Activated CD8-positive, alpha-beta memory T cell treated with anti-CD3 and anti-CD28 coated beads, Interleukin-2, amount 10 ng/mL, durations not matched to agents 7 days and 5 days (primary cell): ENCODE results near the gene RNASE8. TPM values are rescaled to one million over a fixed set of nuclear protein-coding genes. Genes with fewer than 3 reads are reported as not detected.
A peak's percentile ranks its signal among the peaks of the same experiment; 100 is the strongest.

Experiments
- ATAC-seq: fragments of 150-1000 bp; cut with Tn5 transposase; one replicate; pipeline ENCODE4 v1.10.0; 2021; ENCODE audit warnings: moderate library complexity
- CTCF ChIA-PET: fragments of 350-600 bp; sonication (Branson Sonifier 250); formaldehyde crosslinking; loops from one replicate; lab custom pipeline; 2021; ENCODE audit warnings: antibody characterized with exemption; lab: Charles Lee
- DNase-seq: peaks from one replicate; pipeline ENCODE4 v3.0.0-alpha.2; 2020
- H3K27ac Mint-ChIP-seq: one replicate; pipeline ENCODE4 v1.8.0; 2021; ENCODE audit warnings: mild to moderate bottlenecking, mixed read lengths
- H3K27me3 Mint-ChIP-seq: one replicate; pipeline ENCODE4 v1.8.0; 2021; ENCODE audit warnings: mixed read lengths
- H3K36me3 Mint-ChIP-seq: one replicate; pipeline ENCODE4 v1.8.0; 2021; ENCODE audit warnings: mild to moderate bottlenecking, mixed read lengths
- H3K4me1 Mint-ChIP-seq: one replicate; pipeline ENCODE4 v1.8.0; 2021; ENCODE audit warnings: mixed read lengths
- H3K4me3 Mint-ChIP-seq: one replicate; pipeline ENCODE4 v1.8.0; 2021; ENCODE audit warnings: mild to moderate bottlenecking, moderate library complexity, mixed read lengths
- H3K9me3 Mint-ChIP-seq: one replicate; pipeline ENCODE4 v1.8.0; 2022; ENCODE audit warnings: low read depth, mixed read lengths
- total RNA-seq, 2 experiments: library from RNA; stranded (reverse); gene quantifications; one replicate each; pipeline ENCODE4 v1.2.3, GENCODE V29; 2021

Gene RNASE8
- total RNA-seq, 2 experiments from 2014 or later, result not detected

GRCh38 chr14:21061347-21061668 lies 3.7 kb downstream of the RNASE8 start:
- Mint-ChIP-seq H3K27ac (no peak overlapping the region), H3K36me3 (no peaks in the 10 kb centered on the region), H3K9me3 (no peaks in the 10 kb centered on the region), H3K27me3 (peaks cover 57% of the 10 kb centered on the region), H3K4me1 (peaks cover 5% of the 10 kb centered on the region), H3K4me3 (no peak overlapping the region)
- DNase-seq (no peak), ATAC-seq (no peak)
- CTCF ChIA-PET, result interaction anchor here (0.6 to 1.7 kb wide), 6 partner anchors 17 to 43 kb away, joined by 3 to 6 read pairs (median 3); no protein-coding TSS in a partner anchor

DNA sequence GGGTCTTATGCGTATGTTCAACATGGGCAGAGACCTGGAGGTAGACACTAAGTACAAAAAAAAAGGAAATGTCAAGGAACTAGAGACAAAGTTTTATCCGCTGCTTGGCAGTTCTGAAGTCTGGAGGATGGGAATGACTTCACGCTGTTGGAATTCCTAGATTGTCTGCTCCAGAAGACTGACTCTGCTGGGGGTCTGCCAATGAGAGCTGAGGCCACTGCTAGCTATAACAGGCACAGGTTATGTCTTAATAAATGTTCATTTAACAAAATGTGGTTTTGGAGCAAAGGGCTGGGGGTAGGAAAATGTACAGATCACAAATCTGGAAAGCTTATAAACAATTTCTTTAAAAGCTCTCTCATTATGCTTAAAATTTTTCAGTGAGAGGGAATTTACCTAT lies 5.9 kb downstream of the RNASE8 start:
- H3K4me3 Mint-ChIP-seq, result no peak overlapping the region
- no peaks in the 10 kb centered on the region for H3K9me3 Mint-ChIP-seq
- CTCF ChIA-PET, result interaction anchor here (0.7 to 1.5 kb wide), 3 partner anchors 36 to 48 kb away, joined by 3 to 4 read pairs (median 3); no protein-coding TSS in a partner anchor
- peaks cover 76% of the 10 kb centered on the region for H3K27me3 Mint-ChIP-seq
- no peak overlapping the region for H3K27ac Mint-ChIP-seq
- H3K4me1 Mint-ChIP-seq, result peaks cover 2% of the 10 kb centered on the region
- DNase-seq (no peak), ATAC-seq (no peak)
- no peaks in the 10 kb centered on the region for H3K36me3 Mint-ChIP-seq

DNA sequence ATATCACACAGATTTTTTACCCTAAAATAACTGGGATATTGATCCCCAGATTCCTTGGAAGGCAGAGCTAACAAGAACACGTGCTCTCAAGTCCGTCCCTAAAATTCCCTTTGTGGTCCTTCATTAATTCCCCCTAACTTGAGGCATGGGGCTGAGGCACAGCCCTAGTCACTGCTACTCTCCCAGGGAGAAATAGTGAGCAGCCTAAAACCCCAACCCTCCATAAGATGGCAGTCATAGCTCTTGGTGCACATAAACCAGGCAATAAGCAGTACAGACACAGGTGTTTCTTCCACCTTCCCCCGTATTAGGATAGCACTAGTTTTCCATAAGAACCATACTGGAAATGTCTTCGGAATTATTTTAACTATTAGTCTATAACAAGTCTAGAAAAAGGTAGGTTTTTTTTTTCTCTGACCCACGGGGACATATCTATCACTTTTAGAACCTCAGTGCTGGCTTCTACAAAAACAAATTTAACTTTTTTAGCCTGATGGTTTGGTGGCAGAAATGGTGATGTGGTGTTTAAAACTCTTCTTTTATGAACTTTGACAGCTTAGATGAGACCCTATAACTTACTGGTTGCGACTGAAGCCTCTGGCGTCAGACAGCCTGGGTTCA lies 9.4 kb downstream of the RNASE8 start:
- Mint-ChIP-seq H3K27ac (no peak overlapping the region), H3K36me3 (no peaks in the 10 kb centered on the region), H3K4me3 (no peak overlapping the region), H3K4me1 (peaks cover 29% of the 10 kb centered on the region), H3K9me3 (no peaks in the 10 kb centered on the region), H3K27me3 (peaks cover 90% of the 10 kb centered on the region)
- CTCF ChIA-PET, result interaction anchor here (1.2 to 5.0 kb wide), 13 partner anchors 10 to 188 kb away, joined by 3 to 109 read pairs (median 12); partner anchors contain the start of gene TMEM253
- ATAC-seq, result no peak
- no peak for DNase-seq

- Mint-ChIP-seq H3K9me3 (no peaks in the 10 kb centered on the region), H3K4me3 (no peak overlapping the region), H3K27me3 (peaks cover 89% of the 10 kb centered on the region), H3K36me3 (no peaks in the 10 kb centered on the region), H3K4me1 (peaks cover 31% of the 10 kb centered on the region), H3K27ac (no peak overlapping the region)
- CTCF ChIA-PET, result interaction anchor here (1.0 to 5.0 kb wide), 20 partner anchors 12 to 186 kb away, joined by 3 to 109 read pairs (median 5); partner anchors contain the start of genes TMEM253 and ZNF219
- DNase-seq (peak; percentile 64), ATAC-seq (peak; percentile 62)
Observed at GRCh38 chr14:21068521-21069387, 11.1 kb downstream of the RNASE8 start.

GRCh38 chr14:21069388-21070082 lies 11.9 kb downstream of the RNASE8 start:
- DNase-seq (no peak), ATAC-seq (no peak)
- no peaks in the 10 kb centered on the region for H3K36me3 Mint-ChIP-seq
- CTCF ChIA-PET, result interaction anchor here (1.0 to 5.9 kb wide), 16 partner anchors 18 to 92 kb away, joined by 3 to 109 read pairs (median 16); partner anchors contain the start of genes TMEM253 and ZNF219
- H3K27ac Mint-ChIP-seq, result no peak overlapping the region
- peaks cover 84% of the 10 kb centered on the region for H3K27me3 Mint-ChIP-seq
- H3K4me3 Mint-ChIP-seq, result peak overlapping the region; percentile 47
- no peaks in the 10 kb centered on the region for H3K9me3 Mint-ChIP-seq
- peaks cover 31% of the 10 kb centered on the region for H3K4me1 Mint-ChIP-seq

- Mint-ChIP-seq H3K9me3 (no peaks in the 10 kb centered on the region), H3K27me3 (peaks cover 78% of the 10 kb centered on the region), H3K4me3 (peak within 1 kb of the TSS; percentile 62), H3K27ac (no peak within 1 kb of the TSS), H3K36me3 (no peaks in the 10 kb centered on the region), H3K4me1 (peaks cover 31% of the 10 kb centered on the region)
- ATAC-seq, result peak; percentile 13
- DNase-seq, result no peak
- CTCF ChIA-PET, result interaction anchor here (0.8 to 5.9 kb wide), 9 partner anchors 18 to 92 kb away, joined by 3 to 74 read pairs (median 6); no protein-coding TSS in a partner anchor
Observed at GRCh38 chr14:21070083-21070609, 12.5 kb downstream of the RNASE8 start, which contains the start of gene ARHGEF40. ARHGEF40 (plus strand) TSS chr14:21070304; CDS start chr14:21070397, 93 bp downstream.

DNA sequence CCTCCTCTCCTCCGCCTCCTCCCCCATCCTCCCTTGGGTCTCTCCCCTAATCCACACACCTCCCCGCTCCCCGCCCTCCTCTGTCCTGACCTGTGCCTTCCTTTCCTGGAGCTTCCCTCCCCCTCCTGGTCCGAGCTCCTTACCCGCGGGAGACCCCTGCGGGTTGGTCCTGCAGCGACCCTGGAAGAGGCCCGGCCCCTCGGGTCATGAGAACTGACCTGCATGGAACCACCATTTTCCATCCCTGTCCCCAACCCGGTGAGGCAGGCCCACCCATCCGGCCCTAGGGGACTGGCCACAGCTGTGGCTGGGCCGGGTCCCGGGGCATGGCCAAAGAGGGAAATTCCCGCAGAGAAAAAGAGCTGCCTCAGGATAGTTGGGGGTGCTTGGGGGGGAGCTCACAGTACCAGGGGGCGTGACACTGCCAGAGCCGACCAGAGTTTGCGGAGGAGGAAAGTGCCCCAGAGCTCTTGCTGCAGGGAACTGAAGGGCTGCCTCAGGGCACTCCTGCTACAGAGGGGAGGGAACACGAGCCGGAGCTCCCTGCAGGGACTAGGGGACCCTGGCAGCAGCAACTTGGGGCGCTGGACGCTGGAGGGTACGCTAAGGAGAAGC lies 13.1 kb downstream of the RNASE8 start:
- Mint-ChIP-seq H3K4me1 (peaks cover 31% of the 10 kb centered on the region), H3K27ac (no peak overlapping the region), H3K4me3 (peak overlapping the region; percentile 62), H3K9me3 (no peaks in the 10 kb centered on the region), H3K36me3 (no peaks in the 10 kb centered on the region), H3K27me3 (peaks cover 72% of the 10 kb centered on the region)
- CTCF ChIA-PET, result interaction anchor here (0.8 to 5.9 kb wide), 10 partner anchors 17 to 93 kb away, joined by 3 to 74 read pairs (median 6); no protein-coding TSS in a partner anchor
- ATAC-seq (peak; percentile 28), DNase-seq (no peak)

DNA sequence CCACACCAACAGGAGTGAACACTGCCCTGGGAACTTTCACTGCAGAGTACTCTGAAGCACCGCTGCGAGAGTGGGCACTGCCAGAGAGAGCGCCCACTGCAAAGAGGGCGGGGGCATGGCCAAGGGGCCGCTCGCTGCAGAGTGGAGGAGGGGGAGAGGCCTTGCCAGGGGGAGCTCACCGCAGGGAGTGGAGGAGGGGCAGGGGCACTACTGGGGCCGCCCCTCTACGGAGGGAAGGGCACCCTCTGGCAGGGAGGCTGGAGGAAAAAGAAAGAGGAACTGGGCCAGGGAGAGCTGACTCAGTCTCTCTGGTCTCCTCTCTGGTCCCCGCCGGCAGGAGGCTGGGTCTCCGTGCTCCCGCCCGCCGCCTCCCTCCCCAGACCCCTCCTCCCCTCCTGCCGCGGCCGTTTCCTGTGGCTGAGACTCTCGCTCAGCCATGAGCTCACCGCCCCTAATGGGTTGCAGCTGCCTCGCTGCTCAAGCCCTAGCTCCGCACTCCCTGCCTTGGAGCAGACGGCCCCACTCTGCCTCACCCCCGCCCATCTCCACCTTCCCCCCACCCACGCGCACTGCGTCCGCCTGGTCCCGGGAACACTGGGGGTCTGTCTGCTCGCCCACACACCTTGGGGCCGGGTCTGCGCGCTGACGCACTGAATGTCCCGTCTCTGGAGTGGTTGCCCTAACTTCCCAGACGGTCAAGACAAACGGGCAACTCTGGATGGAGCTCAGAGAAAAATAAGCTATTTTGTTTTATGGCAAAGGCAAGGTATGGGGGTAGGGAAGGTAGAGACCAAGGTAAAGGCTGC lies 13.8 kb downstream of the RNASE8 start:
- CTCF ChIA-PET, result interaction anchor here (1.0 to 5.9 kb wide), 10 partner anchors 17 to 101 kb away, joined by 3 to 74 read pairs (median 6); partner anchors contain the start of gene TMEM253
- no peak overlapping the region for H3K27ac Mint-ChIP-seq
- ATAC-seq, result peak; percentile 57
- peak overlapping the region; percentile 62 for H3K4me3 Mint-ChIP-seq
- H3K36me3 Mint-ChIP-seq, result no peaks in the 10 kb centered on the region
- H3K9me3 Mint-ChIP-seq, result no peaks in the 10 kb centered on the region
- H3K4me1 Mint-ChIP-seq, result peaks cover 31% of the 10 kb centered on the region
- peaks cover 65% of the 10 kb centered on the region for H3K27me3 Mint-ChIP-seq
- DNase-seq, result peak; percentile 71

- peaks cover 31% of the 10 kb centered on the region for H3K4me1 Mint-ChIP-seq
- no peaks in the 10 kb centered on the region for H3K9me3 Mint-ChIP-seq
- DNase-seq (no peak), ATAC-seq (no peak)
- no peak overlapping the region for H3K4me3 Mint-ChIP-seq
- peaks cover 60% of the 10 kb centered on the region for H3K27me3 Mint-ChIP-seq
- CTCF ChIA-PET, result interaction anchor here (0.7 to 5.9 kb wide), 9 partner anchors 10 to 101 kb away, joined by 3 to 74 read pairs (median 6); partner anchors contain the start of gene TMEM253
- H3K27ac Mint-ChIP-seq, result no peak overlapping the region
- no peaks in the 10 kb centered on the region for H3K36me3 Mint-ChIP-seq
Observed at GRCh38 chr14:21072031-21072473, 14.4 kb downstream of the RNASE8 start.

GRCh38 chr14:21072781-21073339 lies 15.2 kb downstream of the RNASE8 start:
- Mint-ChIP-seq H3K4me1 (peaks cover 31% of the 10 kb centered on the region), H3K27ac (no peak overlapping the region), H3K36me3 (no peaks in the 10 kb centered on the region), H3K4me3 (no peak overlapping the region), H3K27me3 (peaks cover 52% of the 10 kb centered on the region), H3K9me3 (no peaks in the 10 kb centered on the region)
- ATAC-seq (no peak), DNase-seq (no peak)
- CTCF ChIA-PET, result interaction anchor here (0.7 to 5.9 kb wide), 6 partner anchors 11 to 31 kb away, joined by 3 to 74 read pairs (median 25); no protein-coding TSS in a partner anchor

DNA sequence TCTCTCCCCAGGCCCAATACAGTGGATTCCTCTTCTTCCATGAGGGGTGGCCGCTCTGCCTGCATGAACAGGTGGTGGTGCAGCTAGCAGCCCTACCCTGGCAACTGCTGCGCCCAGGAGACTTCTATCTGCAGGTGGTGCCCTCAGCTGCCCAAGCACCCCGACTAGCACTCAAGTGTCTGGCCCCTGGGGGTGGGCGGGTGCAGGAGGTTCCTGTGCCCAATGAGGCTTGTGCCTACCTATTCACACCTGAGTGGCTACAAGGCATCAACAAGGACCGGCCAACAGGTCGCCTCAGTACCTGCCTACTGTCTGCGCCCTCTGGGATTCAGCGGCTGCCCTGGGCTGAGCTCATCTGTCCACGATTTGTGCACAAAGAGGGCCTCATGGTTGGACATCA lies 16.3 kb downstream of the RNASE8 start:
- CTCF ChIA-PET, result interaction anchor here (1.9 to 5.9 kb wide), 4 partner anchors 14 to 31 kb away, joined by 6 to 74 read pairs (median 28); no protein-coding TSS in a partner anchor
- ATAC-seq (no peak), DNase-seq (no peak)
- Mint-ChIP-seq H3K9me3 (no peaks in the 10 kb centered on the region), H3K4me3 (no peak overlapping the region), H3K4me1 (peaks cover 25% of the 10 kb centered on the region), H3K27ac (no peak overlapping the region), H3K36me3 (no peaks in the 10 kb centered on the region), H3K27me3 (peaks cover 44% of the 10 kb centered on the region)
